Gastroesophageal sphincter (tissue), 3 donors: ENCODE results near the gene KIRREL1.

ENCODE experiments used
- CTCF ChIP-seq, 4 experiments: fragments of 200-600 bp in 2 of 4; fragments of 450-650 bp in 2 of 4; sonication (generic) in 1 of 4; IDR thresholded peaks; one replicate each; pipeline ENCODE4 v1.5.1; 2017 to 2019; ENCODE audit warnings: antibody characterized with exemption in 4 of 4, mild to moderate bottlenecking in 2 of 4, moderate library complexity in 2 of 4
- POLR2A ChIP-seq, 2 donors: fragments of 450-650 bp; IDR thresholded peaks; one replicate each; pipeline ENCODE4 v1.6.1; 2017; ENCODE audit warnings: antibody characterized with exemption in 2 of 2, mild to moderate bottlenecking in 2 of 2, moderate library complexity in 1 of 2

DNA sequence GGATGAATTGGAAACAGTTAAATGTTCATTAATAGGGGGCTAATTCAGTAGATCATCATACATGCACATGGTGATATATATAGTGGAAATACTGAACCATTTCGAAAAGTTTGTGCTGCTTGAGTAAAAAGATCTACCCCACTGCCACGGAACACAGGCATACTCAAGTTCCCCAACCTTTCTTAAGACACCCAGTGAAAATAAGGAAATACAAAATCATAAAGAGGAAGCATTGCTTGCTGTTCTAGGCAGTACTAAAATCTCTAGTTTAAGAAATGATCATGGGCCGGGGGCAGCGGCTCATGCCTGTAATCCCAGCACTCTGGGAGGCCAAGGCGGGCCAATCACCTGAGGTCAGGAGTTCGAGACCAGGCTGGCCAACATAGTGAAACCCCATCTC lies 37.6 kb upstream of the KIRREL1 start:
- TF ChIP-seq CTCF (IDR thresholded peaks at IDR 0.05) (no peak), POLR2A (IDR thresholded peaks at IDR 0.05) (no peak)
